ENCODE measurements around the gene THOC7. TPM values are rescaled to one million over a fixed set of nuclear protein-coding genes. Genes with fewer than 3 reads are reported as not detected.

THOC7 gene
- total RNA-seq, 1 experiment from 2014 or later, result 53.0 TPM

DNA sequence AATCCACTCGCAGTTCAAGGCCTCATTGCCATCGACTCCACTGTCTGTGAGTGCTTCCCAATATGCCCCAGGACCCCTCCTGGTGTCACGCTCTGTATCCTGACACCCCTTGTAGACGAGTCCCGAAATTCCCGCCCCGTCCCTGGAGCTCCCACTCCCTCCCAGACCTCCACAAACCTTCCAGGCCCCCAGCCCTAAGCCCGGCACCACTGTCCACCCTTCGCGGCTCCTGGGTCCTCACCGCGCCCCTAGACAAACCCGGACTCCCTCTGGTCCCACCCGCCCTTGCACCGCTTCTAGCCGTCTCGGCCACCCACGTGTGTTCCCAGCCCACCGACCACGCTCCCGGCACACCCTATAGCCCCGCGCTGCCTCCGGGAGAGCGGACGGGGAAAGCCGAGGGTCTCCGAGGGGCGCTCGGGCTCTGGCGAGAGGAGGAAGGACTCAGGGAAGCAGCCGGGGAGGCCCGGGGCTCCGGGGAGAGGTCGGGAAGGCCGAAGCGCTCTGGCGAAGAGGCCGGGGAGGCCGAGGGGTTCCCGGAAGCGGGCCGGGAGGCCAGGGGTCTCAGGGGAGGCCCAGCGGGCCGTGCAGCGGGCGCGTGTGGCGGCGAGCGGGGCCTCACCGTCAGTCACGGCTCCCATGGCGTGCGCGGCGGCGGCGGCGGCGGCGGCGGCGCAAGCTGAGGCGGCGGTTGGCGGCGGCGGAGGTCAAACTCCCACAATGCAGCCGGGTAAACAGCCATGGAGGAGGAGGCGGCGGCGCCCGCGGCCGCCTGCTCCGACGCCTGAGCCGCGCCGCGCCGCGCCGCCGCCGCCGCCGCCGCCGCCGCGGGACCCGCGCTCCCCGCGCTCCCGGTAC, at the start of gene THOC7, which contains the start of gene ATXN7 (continued):
- TF ChIP-seq KAT7 (CRISPR knock-in tag; IDR thresholded peaks at IDR 0.05; ENCODE audit: borderline replicate concordance), result 0 out of 2 replicates have a peak, but pooled peaks have one; percentile 57
- no peak for TF ChIP-seq ZNF423 (CRISPR knock-in tag; IDR thresholded peaks at IDR 0.05)
- no peak for TF ChIP-seq TP53 (CRISPR knock-in tag; IDR thresholded peaks at IDR 0.05)
- TF ChIP-seq ZNF671 (CRISPR knock-in tag; IDR thresholded peaks at IDR 0.05), result no peak
- TF ChIP-seq, protein P1, sequence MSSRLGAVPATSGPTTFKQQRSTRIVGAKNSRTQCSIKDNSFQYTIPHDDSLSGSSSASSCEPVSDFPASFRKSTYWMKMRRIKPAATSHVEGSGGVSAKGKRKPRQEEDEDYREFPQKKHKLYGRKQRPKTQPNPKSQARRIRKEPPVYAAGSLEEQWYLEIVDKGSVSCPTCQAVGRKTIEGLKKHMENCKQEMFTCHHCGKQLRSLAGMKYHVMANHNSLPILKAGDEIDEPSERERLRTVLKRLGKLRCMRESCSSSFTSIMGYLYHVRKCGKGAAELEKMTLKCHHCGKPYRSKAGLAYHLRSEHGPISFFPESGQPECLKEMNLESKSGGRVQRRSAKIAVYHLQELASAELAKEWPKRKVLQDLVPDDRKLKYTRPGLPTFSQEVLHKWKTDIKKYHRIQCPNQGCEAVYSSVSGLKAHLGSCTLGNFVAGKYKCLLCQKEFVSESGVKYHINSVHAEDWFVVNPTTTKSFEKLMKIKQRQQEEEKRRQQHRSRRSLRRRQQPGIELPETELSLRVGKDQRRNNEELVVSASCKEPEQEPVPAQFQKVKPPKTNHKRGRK (CRISPR knock-in tag; IDR thresholded peaks at IDR 0.05; ENCODE audit: borderline replicate concordance), result no peak
- TF ChIP-seq ELF4 (CRISPR knock-in tag; IDR thresholded peaks at IDR 0.05; ENCODE audit: low read depth), result no peak
- TF ChIP-seq, protein P2, sequence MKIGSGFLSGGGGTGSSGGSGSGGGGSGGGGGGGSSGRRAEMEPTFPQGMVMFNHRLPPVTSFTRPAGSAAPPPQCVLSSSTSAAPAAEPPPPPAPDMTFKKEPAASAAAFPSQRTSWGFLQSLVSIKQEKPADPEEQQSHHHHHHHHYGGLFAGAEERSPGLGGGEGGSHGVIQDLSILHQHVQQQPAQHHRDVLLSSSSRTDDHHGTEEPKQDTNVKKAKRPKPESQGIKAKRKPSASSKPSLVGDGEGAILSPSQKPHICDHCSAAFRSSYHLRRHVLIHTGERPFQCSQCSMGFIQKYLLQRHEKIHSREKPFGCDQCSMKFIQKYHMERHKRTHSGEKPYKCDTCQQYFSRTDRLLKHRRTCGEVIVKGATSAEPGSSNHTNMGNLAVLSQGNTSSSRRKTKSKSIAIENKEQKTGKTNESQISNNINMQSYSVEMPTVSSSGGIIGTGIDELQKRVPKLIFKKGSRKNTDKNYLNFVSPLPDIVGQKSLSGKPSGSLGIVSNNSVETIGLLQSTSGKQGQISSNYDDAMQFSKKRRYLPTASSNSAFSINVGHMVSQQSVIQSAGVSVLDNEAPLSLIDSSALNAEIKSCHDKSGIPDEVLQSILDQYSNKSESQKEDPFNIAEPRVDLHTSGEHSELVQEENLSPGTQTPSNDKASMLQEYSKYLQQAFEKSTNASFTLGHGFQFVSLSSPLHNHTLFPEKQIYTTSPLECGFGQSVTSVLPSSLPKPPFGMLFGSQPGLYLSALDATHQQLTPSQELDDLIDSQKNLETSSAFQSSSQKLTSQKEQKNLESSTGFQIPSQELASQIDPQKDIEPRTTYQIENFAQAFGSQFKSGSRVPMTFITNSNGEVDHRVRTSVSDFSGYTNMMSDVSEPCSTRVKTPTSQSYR (CRISPR knock-in tag; IDR thresholded peaks at IDR 0.05), result no peak
- TF ChIP-seq, protein P3, sequence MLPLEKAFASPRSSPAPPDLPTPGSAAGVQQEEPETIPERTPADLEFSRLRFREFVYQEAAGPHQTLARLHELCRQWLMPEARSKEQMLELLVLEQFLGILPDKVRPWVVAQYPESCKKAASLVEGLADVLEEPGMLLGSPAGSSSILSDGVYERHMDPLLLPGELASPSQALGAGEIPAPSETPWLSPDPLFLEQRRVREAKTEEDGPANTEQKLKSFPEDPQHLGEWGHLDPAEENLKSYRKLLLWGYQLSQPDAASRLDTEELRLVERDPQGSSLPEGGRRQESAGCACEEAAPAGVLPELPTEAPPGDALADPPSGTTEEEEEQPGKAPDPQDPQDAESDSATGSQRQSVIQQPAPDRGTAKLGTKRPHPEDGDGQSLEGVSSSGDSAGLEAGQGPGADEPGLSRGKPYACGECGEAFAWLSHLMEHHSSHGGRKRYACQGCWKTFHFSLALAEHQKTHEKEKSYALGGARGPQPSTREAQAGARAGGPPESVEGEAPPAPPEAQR (CRISPR knock-in tag; IDR thresholded peaks at IDR 0.05), result no peak
- TF ChIP-seq RORB (CRISPR knock-in tag; IDR thresholded peaks at IDR 0.05), result no peak
- TF ChIP-seq GRHL2 (CRISPR knock-in tag; IDR thresholded peaks at IDR 0.05; ENCODE audit: insufficient replicate concordance, severe bottlenecking), result no peak
- no peak for TF ChIP-seq TEAD4 (CRISPR knock-in tag; IDR thresholded peaks at IDR 0.05)
- TF ChIP-seq SMAD3 (CRISPR knock-in tag; IDR thresholded peaks at IDR 0.05; ENCODE audit: borderline replicate concordance), result no peak
- TF ChIP-seq, protein P4, sequence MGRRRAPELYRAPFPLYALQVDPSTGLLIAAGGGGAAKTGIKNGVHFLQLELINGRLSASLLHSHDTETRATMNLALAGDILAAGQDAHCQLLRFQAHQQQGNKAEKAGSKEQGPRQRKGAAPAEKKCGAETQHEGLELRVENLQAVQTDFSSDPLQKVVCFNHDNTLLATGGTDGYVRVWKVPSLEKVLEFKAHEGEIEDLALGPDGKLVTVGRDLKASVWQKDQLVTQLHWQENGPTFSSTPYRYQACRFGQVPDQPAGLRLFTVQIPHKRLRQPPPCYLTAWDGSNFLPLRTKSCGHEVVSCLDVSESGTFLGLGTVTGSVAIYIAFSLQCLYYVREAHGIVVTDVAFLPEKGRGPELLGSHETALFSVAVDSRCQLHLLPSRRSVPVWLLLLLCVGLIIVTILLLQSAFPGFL (CRISPR knock-in tag; IDR thresholded peaks at IDR 0.05; ENCODE audit: borderline replicate concordance), result no peak
- TF ChIP-seq ZBTB21 (CRISPR knock-in tag; IDR thresholded peaks at IDR 0.05; ENCODE audit: borderline replicate concordance), result no peak
- no peak for TF ChIP-seq HMGA2 (CRISPR knock-in tag; IDR thresholded peaks at IDR 0.05)
- TF ChIP-seq CREM (CRISPR knock-in tag; IDR thresholded peaks at IDR 0.05), result 0 out of 2 replicates have a peak, but pooled peaks have one; percentile 27
- TF ChIP-seq MLX (CRISPR knock-in tag; IDR thresholded peaks at IDR 0.05), result no peak
- no peak for TF ChIP-seq E2F1 (CRISPR knock-in tag; IDR thresholded peaks at IDR 0.05)
- TF ChIP-seq CREB1 (CRISPR knock-in tag; IDR thresholded peaks at IDR 0.05), result no peak
- TF ChIP-seq IRF2 (CRISPR knock-in tag; IDR thresholded peaks at IDR 0.05; ENCODE audit: borderline replicate concordance, low read depth), result no peak
- TF ChIP-seq CDX4 (CRISPR knock-in tag; IDR thresholded peaks at IDR 0.05; ENCODE audit: borderline replicate concordance), result no peak
- TF ChIP-seq ARID4B (CRISPR knock-in tag; IDR thresholded peaks at IDR 0.05; ENCODE audit: borderline replicate concordance), result no peak; the same call in 1 of the 2 replicates
- TF ChIP-seq USF1 (CRISPR knock-in tag; IDR thresholded peaks at IDR 0.05), result no peak
